ENCODE data around the gene TP53AIP1. TPM values are rescaled to one million over a fixed set of nuclear protein-coding genes. Genes with fewer than 3 reads are reported as not detected.

Gene TP53AIP1
- total RNA-seq, 1 donor from 2014 or later, result 0.17 TPM

GRCh38 chr11:128946648-128947047 lies 4.0 kb upstream of the TP53AIP1 start:
- Mint-ChIP-seq H3K27ac (ENCODE audit: unreplicated experiment) (no peak overlapping the region), H3K4me1 (ENCODE audit: low read depth) (peaks cover 4% of the 10 kb centered on the region), H3K4me3 (ENCODE audit: unreplicated experiment) (no peak overlapping the region), H3K36me3 (ENCODE audit: low read depth) (no peaks in the 10 kb centered on the region), H3K27me3 (ENCODE audit: low read depth) (peaks cover 5% of the 10 kb centered on the region), H3K9me3 (ENCODE audit: low read depth) (no peaks in the 10 kb centered on the region)
- no peak for DNase-seq (ENCODE audit: low spot score)
- no peak for TF ChIP-seq CTCF (IDR thresholded peaks at IDR 0.05)

- TF ChIP-seq CTCF (IDR thresholded peaks at IDR 0.05), result no peak
- no peak for DNase-seq (ENCODE audit: low spot score)
- no peaks in the 10 kb centered on the region for H3K9me3 Mint-ChIP-seq (ENCODE audit: low read depth)
- no peak overlapping the region for H3K4me3 Mint-ChIP-seq (ENCODE audit: unreplicated experiment)
- H3K27me3 Mint-ChIP-seq (ENCODE audit: low read depth), result peaks cover 9% of the 10 kb centered on the region
- H3K36me3 Mint-ChIP-seq (ENCODE audit: low read depth), result no peaks in the 10 kb centered on the region
- H3K4me1 Mint-ChIP-seq (ENCODE audit: low read depth), result peaks cover 4% of the 10 kb centered on the region
- no peak overlapping the region for H3K27ac Mint-ChIP-seq (ENCODE audit: unreplicated experiment)
Measured at GRCh38 chr11:128943428-128943976, 831 bp upstream of the TP53AIP1 start.

GRCh38 chr11:128942272-128942612 lies 429 bp downstream of the TP53AIP1 start:
- Mint-ChIP-seq H3K36me3 (ENCODE audit: low read depth) (no peaks in the 10 kb centered on the region), H3K27me3 (ENCODE audit: low read depth) (peaks cover 9% of the 10 kb centered on the region), H3K4me1 (ENCODE audit: low read depth) (peaks cover 4% of the 10 kb centered on the region), H3K4me3 (ENCODE audit: unreplicated experiment) (no peak overlapping the region), H3K9me3 (ENCODE audit: low read depth) (no peaks in the 10 kb centered on the region), H3K27ac (ENCODE audit: unreplicated experiment) (no peak overlapping the region)
- TF ChIP-seq CTCF (IDR thresholded peaks at IDR 0.05), result no peak
- DNase-seq (ENCODE audit: low spot score), result no peak

- TF ChIP-seq CTCF (IDR thresholded peaks at IDR 0.05), result no peak
- no peak for DNase-seq (ENCODE audit: low spot score)
- H3K9me3 Mint-ChIP-seq (ENCODE audit: low read depth), result no peaks in the 10 kb centered on the region
- peaks cover 9% of the 10 kb centered on the region for H3K27me3 Mint-ChIP-seq (ENCODE audit: low read depth)
- no peaks in the 10 kb centered on the region for H3K36me3 Mint-ChIP-seq (ENCODE audit: low read depth)
- H3K4me3 Mint-ChIP-seq (ENCODE audit: unreplicated experiment), result no peak overlapping the region
- H3K27ac Mint-ChIP-seq (ENCODE audit: unreplicated experiment), result no peak overlapping the region
- peaks cover 4% of the 10 kb centered on the region for H3K4me1 Mint-ChIP-seq (ENCODE audit: low read depth)
Measured at GRCh38 chr11:128941573-128942271, 949 bp downstream of the TP53AIP1 start.

- Mint-ChIP-seq H3K4me1 (ENCODE audit: low read depth) (peaks cover 4% of the 10 kb centered on the region), H3K36me3 (ENCODE audit: low read depth) (no peaks in the 10 kb centered on the region), H3K27me3 (ENCODE audit: low read depth) (peaks cover 9% of the 10 kb centered on the region), H3K9me3 (ENCODE audit: low read depth) (no peaks in the 10 kb centered on the region), H3K4me3 (ENCODE audit: unreplicated experiment) (no peak overlapping the region), H3K27ac (ENCODE audit: unreplicated experiment) (no peak overlapping the region)
- no peak for TF ChIP-seq CTCF (IDR thresholded peaks at IDR 0.05)
- no peak for DNase-seq (ENCODE audit: low spot score)
Measured at GRCh38 chr11:128941110-128941509, 1.6 kb downstream of the TP53AIP1 start.

Data from chondrocyte (in vitro differentiated cells).